Measurements from ENCODE around the gene HSPB9. TPM values are rescaled to one million over a fixed set of nuclear protein-coding genes. Genes with fewer than 3 reads are reported as not detected.

HSPB9 gene
- total RNA-seq, 1 donor from 2014 or later = not detected

DNA sequence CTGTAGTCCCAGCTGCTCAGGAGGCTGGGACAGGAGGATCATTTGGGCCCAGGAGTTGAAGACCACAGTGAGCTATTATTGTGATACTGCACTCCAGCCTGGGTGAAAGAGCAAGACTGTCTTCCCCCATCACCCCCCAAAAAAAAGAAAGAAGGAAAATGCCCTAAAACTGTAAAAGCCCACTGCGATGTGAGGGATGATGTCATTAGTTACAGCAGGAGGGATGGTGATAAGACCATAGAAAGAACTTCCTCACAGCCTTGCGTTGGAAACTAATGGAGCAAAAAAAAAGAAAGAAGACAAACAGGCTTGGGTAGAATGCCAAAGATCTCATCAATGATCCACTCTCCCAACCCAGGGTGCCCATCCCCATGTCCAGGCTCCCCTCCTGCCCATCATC is 43.1 kb upstream of the HSPB9 start:
- FAIRE-seq (no peak), DNase-seq (ENCODE audit: low read depth) (no peak)
- no peak overlapping the region for H3K4me3 ChIP-seq (ENCODE audit: low read depth, low read length)
- no peaks in the 10 kb centered on the region for H3K36me3 ChIP-seq (ENCODE audit: control insufficient read depth, insufficient read depth, low read length)
- H3K27me3 ChIP-seq (ENCODE audit: control insufficient read depth, insufficient read depth, low read length) = peaks cover 1% of the 10 kb centered on the region
- TF ChIP-seq, protein P1, sequence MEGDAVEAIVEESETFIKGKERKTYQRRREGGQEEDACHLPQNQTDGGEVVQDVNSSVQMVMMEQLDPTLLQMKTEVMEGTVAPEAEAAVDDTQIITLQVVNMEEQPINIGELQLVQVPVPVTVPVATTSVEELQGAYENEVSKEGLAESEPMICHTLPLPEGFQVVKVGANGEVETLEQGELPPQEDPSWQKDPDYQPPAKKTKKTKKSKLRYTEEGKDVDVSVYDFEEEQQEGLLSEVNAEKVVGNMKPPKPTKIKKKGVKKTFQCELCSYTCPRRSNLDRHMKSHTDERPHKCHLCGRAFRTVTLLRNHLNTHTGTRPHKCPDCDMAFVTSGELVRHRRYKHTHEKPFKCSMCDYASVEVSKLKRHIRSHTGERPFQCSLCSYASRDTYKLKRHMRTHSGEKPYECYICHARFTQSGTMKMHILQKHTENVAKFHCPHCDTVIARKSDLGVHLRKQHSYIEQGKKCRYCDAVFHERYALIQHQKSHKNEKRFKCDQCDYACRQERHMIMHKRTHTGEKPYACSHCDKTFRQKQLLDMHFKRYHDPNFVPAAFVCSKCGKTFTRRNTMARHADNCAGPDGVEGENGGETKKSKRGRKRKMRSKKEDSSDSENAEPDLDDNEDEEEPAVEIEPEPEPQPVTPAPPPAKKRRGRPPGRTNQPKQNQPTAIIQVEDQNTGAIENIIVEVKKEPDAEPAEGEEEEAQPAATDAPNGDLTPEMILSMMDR (IDR thresholded peaks at IDR 0.05; ENCODE audit: insufficient read depth, low read length, severe bottlenecking) = no peak

DNA sequence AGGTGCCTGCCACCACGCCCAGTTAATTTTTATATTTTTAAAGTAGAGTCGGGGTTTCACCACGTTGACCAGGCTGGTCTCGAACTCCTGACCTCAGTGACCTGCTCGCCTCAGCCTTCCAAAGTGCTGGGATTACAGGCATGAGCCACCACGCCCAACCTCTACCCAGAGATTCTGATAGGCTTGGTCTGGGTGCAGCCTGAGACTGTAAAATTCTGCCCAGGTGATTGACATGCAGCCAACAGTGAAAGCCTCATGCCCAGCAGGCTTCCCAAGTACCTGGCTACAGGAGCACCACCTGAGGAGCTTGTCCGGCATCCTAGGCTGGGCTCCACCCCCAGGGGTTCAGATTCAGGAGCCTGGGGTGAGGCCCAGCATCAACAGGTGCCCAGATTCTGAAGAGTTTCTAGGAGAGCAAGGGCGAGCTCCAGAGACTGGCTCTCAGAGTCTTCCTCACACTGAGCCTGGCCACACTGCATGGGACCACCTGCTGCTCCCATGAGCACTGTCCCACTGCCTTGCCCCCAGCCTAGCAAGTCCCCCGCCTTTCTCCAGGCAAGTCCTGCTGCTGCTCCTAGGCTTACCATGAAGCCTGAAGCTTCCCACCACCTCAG is 41.0 kb upstream of the HSPB9 start:
- Histone ChIP-seq H3K27me3 (ENCODE audit: control insufficient read depth, insufficient read depth, low read length) (peaks cover 1% of the 10 kb centered on the region), H3K36me3 (ENCODE audit: control insufficient read depth, insufficient read depth, low read length) (no peaks in the 10 kb centered on the region), H3K4me3 (ENCODE audit: low read depth, low read length) (no peak overlapping the region)
- no peak for DNase-seq (ENCODE audit: low read depth)
- FAIRE-seq = no peak
- TF ChIP-seq, protein P1 (IDR thresholded peaks at IDR 0.05; ENCODE audit: insufficient read depth, low read length, severe bottlenecking) = no peak

DNA sequence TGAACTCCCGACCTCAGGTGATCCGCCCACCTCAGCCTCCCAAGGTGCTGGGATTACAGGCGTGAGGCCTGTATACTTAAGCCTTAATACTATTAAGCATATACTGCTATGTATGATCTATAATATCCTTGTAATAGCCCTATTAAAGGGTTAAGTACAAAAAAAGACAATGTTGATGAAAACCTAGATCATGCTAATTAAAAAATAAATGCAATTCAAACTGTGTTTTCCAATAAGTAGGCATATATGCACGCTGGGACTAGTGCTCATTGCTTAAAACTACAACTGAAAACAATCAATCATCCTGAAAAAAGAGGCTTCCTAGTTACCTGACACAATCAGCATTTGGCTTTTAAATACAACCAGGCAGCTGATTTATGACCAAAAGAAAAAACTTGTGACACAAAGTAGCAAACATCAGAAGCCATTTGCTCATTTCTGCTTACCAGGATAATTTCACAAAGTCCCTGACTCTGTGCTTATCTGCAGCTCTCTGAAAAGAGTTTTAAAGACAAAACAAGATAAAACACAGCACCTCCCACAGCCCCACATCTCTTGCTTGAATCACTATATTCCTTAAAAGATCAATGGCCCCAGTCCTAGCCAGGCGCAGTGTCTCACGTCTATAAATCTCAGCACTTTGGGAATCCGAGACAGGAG is 35.4 kb upstream of the HSPB9 start:
- no peaks in the 10 kb centered on the region for H3K36me3 ChIP-seq (ENCODE audit: control insufficient read depth, insufficient read depth, low read length)
- H3K27me3 ChIP-seq (ENCODE audit: control insufficient read depth, insufficient read depth, low read length) = peaks cover 4% of the 10 kb centered on the region
- FAIRE-seq (no peak), DNase-seq (ENCODE audit: low read depth) (no peak)
- TF ChIP-seq, protein P1 (IDR thresholded peaks at IDR 0.05; ENCODE audit: insufficient read depth, low read length, severe bottlenecking) = no peak
- H3K4me3 ChIP-seq (ENCODE audit: low read depth, low read length) = no peak overlapping the region

DNA sequence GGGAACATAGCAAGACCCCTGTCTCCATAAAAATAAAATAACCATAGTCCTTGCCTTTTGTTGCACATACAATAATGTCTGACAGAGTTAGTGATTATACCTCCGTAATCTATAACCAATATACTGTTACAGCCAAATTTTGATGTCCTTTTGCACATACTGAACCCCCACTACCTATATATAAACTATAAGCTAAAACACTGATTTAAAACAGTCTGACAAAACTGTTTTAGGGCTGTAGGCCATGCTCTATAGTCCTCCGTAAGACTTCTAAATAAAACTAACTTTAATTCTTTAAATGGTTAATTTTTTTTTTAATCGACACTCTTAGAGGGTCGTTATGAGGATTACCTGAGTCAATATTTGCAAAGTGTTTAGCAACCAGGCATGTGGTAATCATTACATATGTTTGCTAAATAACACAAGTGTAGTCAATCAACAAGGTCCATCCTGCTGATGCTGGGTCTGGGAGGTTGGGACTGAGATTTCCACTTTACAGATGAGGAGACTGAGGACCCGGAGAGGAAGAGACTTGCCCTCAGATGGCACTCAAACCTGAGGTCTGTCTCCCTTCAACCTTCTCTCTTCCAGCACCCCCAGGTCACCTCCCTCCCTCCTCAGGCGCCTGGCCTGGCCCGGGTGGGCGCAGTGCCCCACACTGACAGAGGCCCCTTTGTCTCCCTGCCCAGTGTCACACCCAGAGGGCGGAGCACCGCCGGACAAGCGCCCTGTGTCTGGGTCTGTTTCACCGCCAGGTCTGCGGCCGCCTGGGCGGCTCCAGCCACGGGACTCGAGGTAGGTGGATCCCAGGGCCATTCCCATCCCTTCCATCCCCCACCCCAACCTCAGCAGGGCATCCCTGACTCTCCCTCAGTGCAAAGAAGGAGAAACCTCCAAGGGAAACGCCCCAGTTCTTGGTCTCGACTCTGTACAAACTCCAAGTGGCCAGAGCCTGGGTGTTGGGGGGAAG is 34.6 kb upstream of the HSPB9 start:
- Histone ChIP-seq H3K36me3 (ENCODE audit: control insufficient read depth, insufficient read depth, low read length) (no peaks in the 10 kb centered on the region), H3K27me3 (ENCODE audit: control insufficient read depth, insufficient read depth, low read length) (peaks cover 4% of the 10 kb centered on the region), H3K4me3 (ENCODE audit: low read depth, low read length) (no peak overlapping the region)
- TF ChIP-seq, protein P1 (IDR thresholded peaks at IDR 0.05; ENCODE audit: insufficient read depth, low read length, severe bottlenecking) = no peak
- FAIRE-seq (no peak), DNase-seq (ENCODE audit: low read depth) (no peak)

DNA sequence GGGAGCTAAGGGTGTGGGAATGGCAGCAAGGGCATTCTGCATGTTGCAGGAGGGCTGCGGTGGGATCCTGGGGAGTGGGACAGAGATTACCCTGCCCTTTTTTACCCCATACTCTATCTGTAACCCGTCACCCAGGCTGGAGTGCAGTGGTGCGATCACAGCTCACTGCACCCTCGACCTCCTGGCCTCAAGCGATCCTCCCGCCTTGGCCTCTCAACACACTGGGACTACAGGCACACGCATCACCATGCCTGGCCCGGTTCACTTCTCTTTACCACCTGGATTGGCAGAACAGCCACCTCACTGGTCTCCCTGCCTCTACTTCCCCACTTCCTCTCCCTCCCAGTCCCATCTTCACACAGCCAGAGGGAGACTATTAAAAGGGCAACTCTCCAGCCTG is 33.9 kb upstream of the HSPB9 start:
- TF ChIP-seq, protein P1 (IDR thresholded peaks at IDR 0.05; ENCODE audit: insufficient read depth, low read length, severe bottlenecking) = no peak
- no peak for FAIRE-seq
- H3K36me3 ChIP-seq (ENCODE audit: control insufficient read depth, insufficient read depth, low read length) = no peaks in the 10 kb centered on the region

More for the DNA sequence above, 33.9 kb upstream of the HSPB9 start:
- no peak for DNase-seq (ENCODE audit: low read depth)
- Histone ChIP-seq H3K27me3 (ENCODE audit: control insufficient read depth, insufficient read depth, low read length) (peaks cover 4% of the 10 kb centered on the region), H3K4me3 (ENCODE audit: low read depth, low read length) (no peak overlapping the region)

Measured in bronchial epithelial cell (primary cell).